Measurements from ENCODE around the gene PEPD.

PEPD gene

DNA sequence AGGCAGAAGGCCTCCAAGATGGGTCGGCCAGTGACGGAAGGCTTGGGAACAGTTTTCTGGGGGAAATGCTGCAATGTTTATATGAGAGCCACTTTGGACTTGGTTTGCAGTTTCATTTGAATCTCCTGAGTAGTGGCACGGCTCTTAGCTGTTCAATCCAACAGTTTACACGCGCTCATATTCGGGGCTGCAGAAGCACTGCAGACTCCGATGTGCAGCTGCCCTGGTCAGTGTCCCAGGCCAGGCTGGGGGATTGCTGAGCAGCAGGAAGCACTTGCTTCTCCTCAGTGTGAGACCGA lies 116.4 kb downstream of the PEPD start:
- no peak for DNase-seq

- DNase-seq, result no peak
These were observed 116.9 kb downstream of the PEPD start for GRCh38 chr19:33404506-33405253.

- DNase-seq, result no peak
These were observed 117.7 kb downstream of the PEPD start for GRCh38 chr19:33403973-33404304.

DNA sequence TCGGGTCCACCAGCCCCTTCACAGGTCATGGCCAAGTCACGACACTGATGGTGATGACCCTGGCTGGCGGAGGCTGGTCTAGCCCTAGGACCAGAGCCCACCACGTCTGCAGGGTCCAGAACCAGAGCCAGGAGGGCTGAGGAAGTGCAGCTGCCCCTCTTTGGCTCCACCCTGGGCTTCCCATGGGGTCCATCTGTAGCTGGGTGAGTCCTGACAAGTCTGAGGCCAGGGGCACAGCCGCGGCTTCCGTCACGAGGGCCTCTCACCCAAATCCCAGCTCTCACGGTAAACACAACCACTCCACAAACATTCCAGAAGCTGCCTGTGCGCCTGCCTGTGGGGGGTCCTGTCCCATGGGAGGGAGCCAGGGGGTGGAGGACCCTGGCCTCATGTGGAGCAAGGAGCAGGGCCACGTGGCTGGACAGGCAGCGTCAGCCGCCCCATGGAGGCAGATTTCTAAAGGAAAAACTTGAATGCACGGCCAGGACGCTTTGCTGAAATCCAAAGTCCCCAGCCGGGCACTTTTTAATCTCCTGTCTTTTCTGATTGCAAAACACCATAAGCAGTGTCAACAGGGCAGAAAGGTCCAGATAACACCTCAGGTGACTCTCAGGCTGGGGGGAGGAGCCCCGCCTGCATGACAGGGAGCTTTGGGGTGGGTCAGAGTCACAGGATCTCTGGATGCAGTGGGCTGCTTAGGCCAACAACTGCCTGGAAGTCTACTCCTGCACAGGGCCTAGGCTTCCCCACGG lies 118.2 kb downstream of the PEPD start:
- DNase-seq, result no peak

GRCh38 chr19:33402421-33403220 lies 119.0 kb downstream of the PEPD start:
- no peak for DNase-seq

GRCh38 chr19:33401683-33402420 lies 119.7 kb downstream of the PEPD start:
- no peak for DNase-seq

GRCh38 chr19:33400856-33401682 lies 120.5 kb downstream of the PEPD start:
- DNase-seq, result no peak

GRCh38 chr19:33399745-33400681 lies 121.6 kb downstream of the PEPD start:
- no peak for DNase-seq

- DNase-seq, result no peak
These were observed 122.4 kb downstream of the PEPD start for GRCh38 chr19:33399081-33399744.

DNA sequence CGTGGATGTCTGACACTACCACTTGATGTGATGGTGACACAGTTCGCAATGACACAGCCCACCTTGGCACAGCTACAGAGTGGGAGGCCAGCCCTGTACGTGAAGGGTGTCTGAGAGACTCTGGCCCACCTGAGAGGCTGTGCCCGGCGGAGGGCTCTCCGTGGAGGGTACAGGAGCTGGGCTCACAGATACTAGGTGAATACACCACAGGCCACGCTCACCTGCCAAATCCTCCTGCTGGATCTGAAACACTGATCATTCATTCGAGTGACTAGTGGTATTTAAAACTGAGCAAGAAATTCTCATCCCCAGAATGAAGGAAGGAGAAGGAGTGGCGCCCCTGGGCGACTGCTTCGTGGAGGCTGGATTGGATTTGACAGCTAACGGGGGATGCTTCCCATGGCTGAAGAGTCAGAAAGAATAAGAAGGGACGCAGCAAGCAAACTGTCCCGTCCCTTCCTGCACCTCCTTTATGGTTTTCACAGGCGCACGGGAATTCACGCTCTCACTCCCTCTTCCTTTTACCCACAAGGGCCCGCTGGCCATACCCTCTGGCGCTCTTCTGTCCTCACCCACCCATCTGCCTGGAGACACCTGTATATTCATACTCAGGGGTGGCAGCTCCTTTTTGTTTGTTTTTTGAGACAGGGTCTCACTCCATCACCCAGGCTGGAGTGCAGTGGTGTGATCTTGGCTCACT lies 123.1 kb downstream of the PEPD start:
- DNase-seq, result no peak

DNA sequence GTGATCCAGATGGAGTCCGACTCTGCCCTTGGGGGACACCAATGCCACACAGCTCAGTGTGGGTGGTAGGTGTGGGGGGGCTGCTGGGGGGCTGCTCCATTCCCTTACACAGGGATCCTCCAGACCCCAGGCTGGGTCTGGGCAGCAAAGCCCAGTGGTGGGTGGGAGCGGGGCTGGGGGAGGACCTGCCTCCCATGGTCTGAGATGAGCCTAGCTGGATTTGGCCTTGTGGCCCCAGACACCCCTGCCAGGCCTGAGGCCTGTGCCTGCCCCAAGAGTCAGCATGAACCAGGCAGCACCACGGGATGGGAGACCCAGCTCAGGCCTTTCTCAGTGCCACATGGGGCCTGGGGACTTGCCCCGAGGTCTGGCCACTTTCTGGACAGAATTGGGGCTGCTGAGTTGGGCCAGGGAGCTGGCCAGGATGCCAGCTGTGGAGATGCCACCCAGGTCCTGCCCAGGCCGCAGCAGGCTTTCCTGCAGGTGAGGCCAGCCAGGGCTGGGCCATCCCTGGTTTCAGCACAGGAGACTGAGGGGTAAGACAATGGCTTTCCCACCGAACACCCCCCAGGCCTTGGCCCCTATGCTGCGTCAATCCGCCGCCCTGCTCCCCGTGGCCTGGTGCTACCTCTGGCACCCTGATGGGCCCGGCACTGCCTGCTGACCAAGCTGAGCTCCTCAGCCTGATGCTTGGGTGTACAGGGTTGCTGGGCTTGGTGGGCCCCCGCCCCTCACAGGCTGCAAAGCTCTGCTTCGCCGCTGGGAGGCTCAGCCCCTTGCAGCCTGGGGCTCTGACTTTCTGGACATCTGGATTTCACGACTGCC lies 123.8 kb downstream of the PEPD start:
- no peak for DNase-seq

DNA sequence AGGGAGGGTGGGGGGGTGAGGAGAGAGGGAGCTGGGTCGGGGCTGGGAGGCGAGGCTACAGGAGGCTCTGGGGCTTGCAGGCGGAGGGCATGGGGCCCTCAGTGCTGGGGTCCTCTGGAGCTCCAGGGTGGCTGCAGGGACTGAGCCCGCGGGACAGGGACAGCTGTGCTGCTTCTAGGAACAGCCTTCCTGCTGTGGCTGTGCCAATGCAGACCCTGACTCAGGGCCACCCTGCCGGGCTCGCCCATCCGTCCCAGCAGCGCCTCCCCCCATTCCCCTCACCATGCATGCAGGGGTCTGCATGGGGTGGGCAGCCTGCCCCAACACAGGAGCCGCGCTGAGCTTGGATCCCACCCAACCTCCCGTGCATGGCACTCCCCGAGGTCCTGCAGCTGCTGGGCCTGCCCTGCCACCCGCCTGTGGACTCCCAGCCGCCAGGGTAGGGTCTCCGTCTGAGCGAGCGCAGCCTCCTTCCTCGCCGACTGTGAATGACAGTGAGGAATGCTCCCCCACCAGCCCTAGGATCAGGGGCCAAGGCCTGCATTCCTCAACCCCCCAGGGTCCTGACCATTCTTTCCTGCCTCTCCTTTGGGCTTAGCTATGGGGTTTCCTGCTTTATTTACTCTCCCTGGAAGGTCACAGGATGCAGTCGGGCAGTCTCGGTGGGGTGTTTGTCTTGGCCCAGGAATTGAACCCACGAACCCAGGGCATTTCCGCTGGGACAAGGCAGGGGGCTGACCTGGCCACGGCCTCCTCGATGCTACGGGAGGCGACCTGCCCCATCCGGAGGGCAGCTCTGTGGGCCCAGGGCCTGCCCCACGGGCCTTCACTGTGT lies 124.7 kb downstream of the PEPD start:
- DNase-seq, result no peak

DNA sequence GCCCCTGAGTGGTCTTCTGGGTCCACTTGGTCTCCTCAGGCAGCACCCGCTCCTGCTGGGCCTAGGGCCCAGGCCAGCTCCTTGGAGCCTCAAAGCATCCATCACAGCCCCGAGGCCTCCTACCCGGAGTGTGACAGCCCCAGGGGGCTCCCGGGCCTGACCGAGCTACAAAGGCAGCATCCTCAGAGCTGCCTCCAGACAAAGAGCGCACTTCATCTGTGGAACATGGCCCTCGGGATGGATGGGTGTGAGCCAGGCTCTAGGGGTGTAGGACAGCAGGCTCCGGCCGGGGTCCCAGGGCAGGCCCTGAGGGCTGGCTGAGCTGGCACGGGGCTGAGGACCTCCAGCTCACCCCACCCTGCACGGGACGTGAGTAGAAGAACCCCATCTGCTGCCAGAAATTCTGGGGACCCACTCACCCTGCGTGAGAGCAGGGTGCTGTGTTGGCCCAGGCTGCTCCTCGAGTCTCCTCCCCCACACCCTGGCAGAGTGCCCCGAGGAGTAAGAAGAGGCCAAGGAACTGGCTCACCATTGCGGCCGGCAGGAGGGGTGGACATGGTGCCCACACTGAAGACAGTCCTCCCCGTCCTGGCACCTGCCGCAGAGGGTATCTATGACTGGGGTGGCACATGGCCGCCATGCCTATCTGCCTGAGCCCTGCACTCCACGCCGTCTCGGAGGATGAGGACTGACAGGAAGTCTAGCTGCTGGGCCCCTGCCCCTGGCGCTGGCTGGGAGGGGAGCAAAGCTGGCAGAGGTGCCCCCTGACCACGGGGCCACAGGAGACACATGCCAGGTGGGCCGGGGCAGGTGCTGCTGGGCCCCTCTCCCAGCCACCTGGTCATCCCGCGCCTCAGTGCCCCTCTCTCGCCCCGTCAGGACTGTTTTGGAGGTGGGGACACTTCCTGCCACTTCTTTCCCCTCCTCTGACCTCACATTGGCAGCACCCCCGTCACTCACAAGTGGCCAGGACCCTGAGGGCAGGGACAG lies 125.7 kb downstream of the PEPD start:
- no peak for DNase-seq

DNA sequence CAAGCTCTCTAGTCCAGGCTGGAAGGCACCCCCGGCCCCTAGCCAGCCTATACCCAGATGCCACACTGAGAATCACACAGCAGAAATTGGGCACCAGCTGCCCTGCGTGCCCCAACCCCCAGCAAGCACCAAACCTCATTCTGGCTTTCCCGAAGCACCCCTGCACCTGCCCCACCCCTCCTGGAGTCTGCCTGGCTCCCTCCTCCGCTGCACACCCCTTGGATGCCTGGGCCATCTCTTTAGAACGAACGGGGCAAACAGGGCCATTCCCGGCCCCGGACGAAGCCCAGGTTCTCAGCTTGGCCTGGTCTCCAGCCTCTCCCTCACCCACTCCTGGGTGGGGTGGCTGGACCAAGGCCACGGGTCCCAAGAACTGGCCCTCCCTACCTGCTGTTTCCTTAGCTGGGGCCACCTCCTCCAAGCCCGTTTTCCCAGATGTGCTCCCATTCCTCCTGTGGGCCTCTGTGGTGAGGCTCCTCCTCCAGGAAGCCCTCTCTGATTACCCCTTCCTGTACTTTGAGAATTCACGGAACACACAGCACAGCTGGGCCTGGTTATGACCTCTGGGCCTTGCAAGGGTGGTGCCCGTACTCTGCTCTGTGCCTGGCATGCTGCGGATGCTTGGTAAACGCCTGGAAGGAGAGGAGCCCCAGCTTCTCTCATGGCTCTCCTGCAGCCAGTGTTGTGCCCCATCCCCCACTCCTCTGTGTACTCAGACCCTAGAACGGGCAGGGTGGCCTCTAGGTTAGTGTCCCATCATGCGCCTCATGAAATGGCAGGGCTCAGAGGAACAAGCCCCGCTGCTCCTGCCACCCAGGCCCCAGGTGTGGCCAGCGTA lies 126.6 kb downstream of the PEPD start:
- DNase-seq, result no peak

DNA sequence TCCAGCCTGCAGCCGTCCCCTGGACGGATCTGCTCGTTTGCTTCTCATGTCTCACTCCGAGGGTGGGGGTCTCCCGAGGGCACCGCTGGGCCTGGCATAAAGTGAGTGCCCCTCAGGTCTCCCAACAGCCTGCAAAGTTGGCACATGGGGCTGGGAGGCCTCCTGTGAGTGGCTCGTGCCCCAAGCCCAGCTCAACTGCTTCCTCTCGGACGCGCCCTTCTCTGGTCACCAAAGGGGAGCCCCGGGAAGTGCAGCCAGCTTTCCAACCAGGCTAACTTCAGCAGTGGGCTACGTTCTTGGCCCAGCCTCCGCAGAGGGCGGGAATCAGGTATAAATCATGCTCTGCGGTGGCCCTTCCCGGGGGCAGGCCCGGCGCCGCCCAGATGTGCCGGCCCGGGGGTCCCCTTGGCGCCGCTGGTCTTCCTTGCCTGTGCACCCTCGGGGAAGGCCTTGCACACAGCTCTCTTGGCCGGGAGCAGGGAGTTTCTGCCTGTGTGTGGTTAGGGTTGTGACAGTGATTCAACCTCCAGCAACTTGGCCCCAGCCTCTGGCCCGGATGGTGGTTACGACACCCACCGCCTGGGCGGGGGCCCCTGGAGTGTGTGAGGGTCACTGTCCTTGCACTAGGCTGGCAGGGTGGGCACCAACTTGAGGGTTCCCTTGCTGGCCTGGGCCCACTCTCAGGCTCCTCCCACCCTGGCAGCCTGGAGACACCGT lies 127.4 kb downstream of the PEPD start:
- no peak for DNase-seq

Measured in NCI-H1417 (cell line).